Peyer's patch (tissue), 4 donors: ENCODE results near the gene CCDC93. TPM values are rescaled to one million over a fixed set of nuclear protein-coding genes. Genes with fewer than 3 reads are reported as not detected.

Experiments used
- DNase-seq, 3 donors: peaks; one replicate each; pipeline ENCODE4 v3.0.0-alpha.2; 2017 to 2019
- H3K27ac ChIP-seq, 4 donors: fragments of 200-600 bp; sonication (generic); one replicate each; pipeline ENCODE4 v1.5.1; 2016 to 2019
- H3K27me3 ChIP-seq, 2 donors: fragments of 200-600 bp; sonication (generic); one replicate each; pipeline ENCODE4 v1.5.1; 2019
- H3K36me3 ChIP-seq, 3 donors: fragments of 200-600 bp; sonication (generic); one replicate each; pipeline ENCODE4 v1.5.1; 2016 to 2019
- H3K4me1 ChIP-seq, 4 donors: fragments of 200-600 bp; sonication (generic); one replicate each; pipeline ENCODE4 v1.5.1; 2016 to 2019
- H3K4me3 ChIP-seq, 4 donors: fragments of 200-600 bp; sonication (generic); 1 replicate in 3 of 4; 2 replicates in 1 of 4; pipeline ENCODE4 v1.5.1; 2016 to 2019; ENCODE audit warnings: mild to moderate bottlenecking in 1 of 4
- H3K9me3 ChIP-seq, 4 donors: fragments of 200-600 bp; sonication (generic); one replicate each; pipeline ENCODE4 v1.5.1; 2016 to 2019; ENCODE audit warnings: mild to moderate bottlenecking in 1 of 4
- CTCF ChIP-seq, 6 experiments: fragments of 450-650 bp in 4 of 6; fragments of 200-600 bp in 2 of 6; sonication (generic) in 1 of 6; IDR thresholded peaks; one replicate each; pipeline ENCODE4 v1.5.1; 2017 to 2019; ENCODE audit warnings: antibody characterized with exemption in 6 of 6, mild to moderate bottlenecking in 3 of 6, moderate library complexity in 1 of 6
- POLR2A ChIP-seq, 2 donors: fragments of 450-650 bp; IDR thresholded peaks; one replicate each; pipeline ENCODE4 v1.5.1; 2017; ENCODE audit warnings: antibody characterized with exemption in 2 of 2, mild to moderate bottlenecking in 2 of 2, moderate library complexity in 2 of 2
- total RNA-seq, 4 donors: library from RNA; depleted of rRNA; stranded (reverse); fragments of >200 nt; gene quantifications; one replicate each; pipeline ENCODE4 v1.1.0, GENCODE V29; 2016

The CCDC93 gene
- total RNA-seq, 4 donors from 2014 or later, result 47.0 to 59.3 (median 55.0) TPM

- H3K9me3 ChIP-seq, result no peaks in the 10 kb centered on the region
- DNase-seq, result no peak
- H3K36me3 ChIP-seq, result no peaks in the 10 kb centered on the region
- H3K27me3 ChIP-seq, result no peaks in the 10 kb centered on the region
- H3K4me1 ChIP-seq, result no peaks in the 10 kb centered on the region
- no peak overlapping the region for H3K27ac ChIP-seq
- no peak overlapping the region for H3K4me3 ChIP-seq
- TF ChIP-seq POLR2A (IDR thresholded peaks at IDR 0.05) (no peak), CTCF (IDR thresholded peaks at IDR 0.05) (peak in 5 of 6 experiments; percentile 51 to 86 (median 74))
Measured at GRCh38 chr2:118046634-118047210, 32.9 kb upstream of the CCDC93 start.

GRCh38 chr2:118045286-118045685, 31.4 kb upstream of the CCDC93 start:
- Histone ChIP-seq H3K4me3 (no peak overlapping the region), H3K9me3 (no peaks in the 10 kb centered on the region), H3K27me3 (no peaks in the 10 kb centered on the region), H3K36me3 (no peaks in the 10 kb centered on the region), H3K27ac (no peak overlapping the region), H3K4me1 (no peaks in the 10 kb centered on the region)
- no peak for DNase-seq
- TF ChIP-seq POLR2A (IDR thresholded peaks at IDR 0.05) (no peak), CTCF (IDR thresholded peaks at IDR 0.05) (no peak)

DNA sequence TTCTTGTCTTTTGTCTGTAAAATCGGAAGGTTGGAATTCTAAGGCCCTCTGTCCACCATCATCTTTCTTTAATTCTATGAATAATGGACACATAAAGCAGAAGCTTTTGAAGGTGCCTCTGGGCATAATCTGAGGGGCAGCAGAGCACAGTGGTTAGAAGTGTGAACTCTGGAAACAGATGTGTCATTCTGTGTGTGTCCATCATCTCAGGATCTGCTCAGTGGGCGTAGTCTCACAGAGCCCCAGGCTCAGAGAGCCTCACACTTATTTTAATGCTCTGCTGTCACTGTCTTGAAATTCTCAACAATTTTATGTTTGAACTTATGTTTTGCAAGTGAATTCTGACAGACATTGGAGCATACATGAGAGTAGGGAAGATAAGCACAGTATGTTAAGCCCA, 31.0 kb upstream of the CCDC93 start:
- Histone ChIP-seq H3K27me3 (no peaks in the 10 kb centered on the region), H3K4me3 (no peak overlapping the region), H3K4me1 (no peaks in the 10 kb centered on the region), H3K36me3 (no peaks in the 10 kb centered on the region), H3K9me3 (no peaks in the 10 kb centered on the region), H3K27ac (no peak overlapping the region)
- no peak for TF ChIP-seq POLR2A (IDR thresholded peaks at IDR 0.05)
- TF ChIP-seq CTCF (IDR thresholded peaks at IDR 0.05), result no peak
- DNase-seq, result no peak

- Histone ChIP-seq H3K36me3 (no peaks in the 10 kb centered on the region), H3K9me3 (no peaks in the 10 kb centered on the region), H3K27me3 (no peaks in the 10 kb centered on the region), H3K4me1 (no peaks in the 10 kb centered on the region), H3K4me3 (no peak overlapping the region), H3K27ac (no peak overlapping the region)
- TF ChIP-seq CTCF (IDR thresholded peaks at IDR 0.05) (no peak), POLR2A (IDR thresholded peaks at IDR 0.05) (no peak)
- no peak for DNase-seq
Measured at GRCh38 chr2:118044103-118044716, 30.3 kb upstream of the CCDC93 start.

DNA sequence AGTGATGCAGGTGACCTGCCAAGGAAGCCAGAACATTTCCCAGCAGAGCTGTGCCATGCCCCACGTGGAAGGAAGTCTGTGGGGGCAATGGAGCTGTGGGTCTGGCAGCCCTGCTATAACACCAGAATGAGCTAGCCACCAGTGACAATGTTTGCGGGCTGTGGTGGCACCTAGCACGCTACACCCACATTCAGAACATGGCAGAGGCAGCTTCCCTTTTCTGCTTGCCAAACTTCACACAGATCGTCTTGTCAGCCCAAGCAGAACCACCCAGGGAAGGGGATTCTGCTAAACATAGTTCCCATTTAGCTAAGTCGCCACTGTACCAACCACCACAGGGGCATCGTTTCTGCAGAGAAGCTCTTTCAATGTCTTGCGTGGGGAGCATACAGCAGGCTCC, 27.0 kb upstream of the CCDC93 start:
- H3K27me3 ChIP-seq, result no peaks in the 10 kb centered on the region

More for the DNA sequence above, 27.0 kb upstream of the CCDC93 start:
- Histone ChIP-seq H3K4me1 (no peaks in the 10 kb centered on the region), H3K27ac (no peak overlapping the region), H3K4me3 (no peak overlapping the region), H3K9me3 (peaks cover 0 to 5% (median under 1%) of the 10 kb centered on the region in 4 donors), H3K36me3 (no peaks in the 10 kb centered on the region)
- no peak for DNase-seq
- TF ChIP-seq CTCF (IDR thresholded peaks at IDR 0.05), result no peak
- TF ChIP-seq POLR2A (IDR thresholded peaks at IDR 0.05), result no peak
